Gastrocnemius medialis (tissue), 4 donors: ENCODE results near the gene AUNIP.

Source experiments
- CTCF ChIP-seq, 5 experiments: fragments of 450-650 bp in 3 of 5; fragments of 200-600 bp in 2 of 5; sonication (generic) in 2 of 5; IDR thresholded peaks in 4 of 5; conservative IDR thresholded peaks in 1 of 5; 1 replicate in 4 of 5; 2 replicates in 1 of 5; pipeline ENCODE4 v1.5.1; 2016 to 2019; ENCODE audit warnings: antibody characterized with exemption in 5 of 5, mild to moderate bottlenecking in 3 of 5, moderate library complexity in 3 of 5
- POLR2A ChIP-seq, 2 donors: fragments of 450-650 bp; IDR thresholded peaks; one replicate each; pipeline ENCODE4 v1.6.1; 2017; ENCODE audit warnings: antibody characterized with exemption in 2 of 2, mild to moderate bottlenecking in 2 of 2, moderate library complexity in 2 of 2

- TF ChIP-seq POLR2A (IDR thresholded peaks at IDR 0.05) (no peak), CTCF (IDR thresholded peaks at IDR 0.05 in 4 of 5, conservative IDR thresholded peaks at IDR 0.05 in 1 of 5) (no peak)
Measured at GRCh38 chr1:25802915-25803314, 56.3 kb downstream of the AUNIP start.
